Lung (tissue), 12 donors: Measurements from ENCODE around the gene SGTA. TPM values are rescaled to one million over a fixed set of nuclear protein-coding genes. Genes with fewer than 3 reads are reported as not detected.

ENCODE experiments used
- ATAC-seq: fragments of 200-7000 bp; cut with Tn5 transposase; one replicate; pipeline ENCODE4 v1.9.1; 2020; ENCODE audit warnings: moderate number of reproducible peaks; ENCODE audit not compliant: insufficient read depth, low FRiP score
- DNase-seq, 3 donors: peaks; one replicate each; pipeline ENCODE4 v3.0.0-alpha.2; 2013 to 2017
- H3K27ac ChIP-seq, 2 donors: one replicate each; pipeline ENCODE4 v1.5.1; 2013; ENCODE audit warnings: mild to moderate bottlenecking in 2 of 2, moderate library complexity in 2 of 2, control low read depth in 1 of 2, inconsistent platforms in 1 of 2, low read depth in 1 of 2, low read length in 1 of 2
- H3K27me3 ChIP-seq, 3 donors: one replicate each; pipeline ENCODE4 v1.5.1; 2013; ENCODE audit warnings: low read length in 2 of 3; ENCODE audit not compliant: control insufficient read depth in 3 of 3, insufficient read depth in 3 of 3
- H3K36me3 ChIP-seq, 4 donors: one replicate each; pipeline ENCODE4 v1.5.1; 2013; ENCODE audit warnings: low read length in 4 of 4, mild to moderate bottlenecking in 1 of 4, moderate library complexity in 1 of 4; ENCODE audit not compliant: control insufficient read depth in 4 of 4, insufficient read depth in 4 of 4
- H3K4me1 ChIP-seq, 5 donors: one replicate each; pipeline ENCODE4 v1.5.1; 2013; ENCODE audit warnings: low read length in 5 of 5, mild to moderate bottlenecking in 2 of 5, moderate library complexity in 1 of 5; ENCODE audit not compliant: control insufficient read depth in 5 of 5, insufficient read depth in 5 of 5
- H3K4me3 ChIP-seq: one replicate; pipeline ENCODE4 v1.5.1; 2013; ENCODE audit warnings: mild to moderate bottlenecking, control low read depth, moderate library complexity
- H3K9ac ChIP-seq, 2 donors: one replicate each; pipeline ENCODE4 v1.5.1; 2013; ENCODE audit warnings: low read length in 2 of 2, control low read depth in 1 of 2; ENCODE audit not compliant: insufficient read depth in 1 of 2
- H3K9me3 ChIP-seq, 4 donors: one replicate each; pipeline ENCODE4 v1.5.1; 2013; ENCODE audit warnings: low read length in 3 of 4, mild to moderate bottlenecking in 1 of 4, moderate library complexity in 1 of 4; ENCODE audit not compliant: control insufficient read depth in 4 of 4, insufficient read depth in 3 of 4
- CTCF ChIP-seq: IDR thresholded peaks from 2 replicates; pipeline ENCODE4 v1.5.1; 2012; ENCODE audit warnings: mild to moderate bottlenecking; ENCODE audit errors: control extremely low read depth, extremely low read depth
- WGBS, 2 donors: extraction: QIAGEN DNeasy Blood & Tissue Kit; methylation state at CpG; one replicate each; pipeline ENCODE4 v1.1.7; 2013; 5-methylcytosine and 5-hydroxymethylcytosine counted together
- polyA plus RNA-seq, 2 donors: library from polyadenylated mRNA; stranded (reverse); fragments of 200-250 nt; gene quantifications; one replicate each; pipeline ENCODE4 v1.2.1, GENCODE V29; 2013
- total RNA-seq, 2 donors: library from RNA; depleted of rRNA in 1 of 2; stranded (reverse); fragments of >200 nt in 1 of 2; gene quantifications; one replicate each; pipeline ENCODE4 v1.2.1, GENCODE V29; 2014 to 2021
- donor health status: control.
- donor health status: control.
- donor health status: Bipolar disorder and iron deficiency.
- donor health status: healthy.
- donor health status: DM: yes; HTN: yes; CAD: no.

The SGTA gene
- total and polyA plus RNA-seq, 4 donors = 33.3 to 64.7 (median 51.9) TPM

DNA sequence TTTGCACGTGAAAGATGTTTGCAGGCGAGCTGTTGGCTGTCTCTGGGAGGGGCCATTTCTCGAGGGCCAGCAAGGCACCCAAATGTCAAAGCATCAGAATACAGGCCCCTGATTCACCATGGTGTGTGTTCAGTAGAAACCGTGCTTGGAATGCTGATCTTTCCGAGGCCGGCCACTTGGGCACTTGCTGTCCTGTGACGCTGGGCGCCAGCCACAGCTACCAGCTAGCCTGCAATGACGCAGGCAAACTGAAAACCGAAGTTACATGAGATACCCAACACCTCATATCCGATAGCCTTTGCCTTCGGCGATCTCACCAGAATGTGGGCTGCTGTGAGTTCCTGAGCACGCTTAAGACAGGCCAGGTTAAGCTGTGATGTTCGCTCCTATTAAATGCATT, 14.2 kb upstream of the SGTA start:
- Histone ChIP-seq H3K4me3 (no peak overlapping the region), H3K4me1 (no peaks in the 10 kb centered on the region), H3K36me3 (peaks cover 0 to 51% (median 18%) of the 10 kb centered on the region in 4 donors), H3K9ac (no peak overlapping the region), H3K27me3 (no peaks in the 10 kb centered on the region), H3K27ac (peak overlapping the region in 1 of 2 donors; percentile 67), H3K9me3 (peaks cover 0 to 2% (median 0%) of the 10 kb centered on the region in 4 donors)
- DNase-seq (no peak), ATAC-seq (no peak)
- TF ChIP-seq CTCF = no peak
- whole genome bisulfite sequencing, 2 donors = 95 to 96% methylated on average over 15 of the region's 15 CpGs

GRCh38 chr19:2796659-2797266, 13.7 kb upstream of the SGTA start:
- no peaks in the 10 kb centered on the region for H3K4me1 ChIP-seq
- ATAC-seq (no peak), DNase-seq (no peak)
- 96 to 98% methylated on average over 23 of the region's 23 CpGs for WGBS, 2 donors
- H3K27ac ChIP-seq = peak overlapping the region in 1 of 2 donors; percentile 56
- peaks cover 0 to 1% (median 0%) of the 10 kb centered on the region in 4 donors for H3K9me3 ChIP-seq
- H3K27me3 ChIP-seq = no peaks in the 10 kb centered on the region
- H3K36me3 ChIP-seq = peaks cover 0 to 49% (median 17%) of the 10 kb centered on the region in 4 donors
- no peak for TF ChIP-seq CTCF
- no peak overlapping the region for H3K4me3 ChIP-seq
- no peak overlapping the region for H3K9ac ChIP-seq

GRCh38 chr19:2795827-2796658, 13.0 kb upstream of the SGTA start:
- Histone ChIP-seq H3K27ac (no peak overlapping the region), H3K27me3 (no peaks in the 10 kb centered on the region), H3K36me3 (peaks cover 0 to 49% (median 17%) of the 10 kb centered on the region in 4 donors), H3K9ac (no peak overlapping the region), H3K9me3 (no peaks in the 10 kb centered on the region), H3K4me1 (no peaks in the 10 kb centered on the region), H3K4me3 (no peak overlapping the region)
- DNase-seq = no peak
- TF ChIP-seq CTCF = no peak
- 93 to 97% methylated on average over 27 of the region's 27 CpGs for WGBS, 2 donors
- no peak for ATAC-seq
